GM18861 (cell line): ENCODE data around the gene PRPF19.

Experiments used
- ATAC-seq: cut with Tn5 transposase; IDR thresholded peaks from one replicate; pipeline ENCODE4 v1.9.1; 2021; ENCODE audit not compliant: unreplicated experiment

PRPF19 gene

DNA sequence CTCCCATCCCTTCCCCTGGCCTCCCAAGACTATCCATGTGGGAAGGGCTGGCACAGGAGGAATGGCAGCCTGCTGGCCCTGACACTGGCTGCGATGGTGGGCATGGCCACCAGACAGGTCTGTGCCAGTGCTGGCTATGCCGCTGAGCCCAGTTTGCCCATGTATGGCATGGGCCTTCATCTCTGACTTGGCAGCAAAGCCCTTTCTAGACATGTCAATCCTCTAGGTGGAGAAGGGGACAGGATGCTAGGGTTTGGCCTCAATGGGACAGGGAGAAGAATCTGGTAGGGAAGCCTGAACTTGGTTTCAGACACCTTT lies 30.3 kb downstream of the PRPF19 start:
- ATAC-seq: no peak

DNA sequence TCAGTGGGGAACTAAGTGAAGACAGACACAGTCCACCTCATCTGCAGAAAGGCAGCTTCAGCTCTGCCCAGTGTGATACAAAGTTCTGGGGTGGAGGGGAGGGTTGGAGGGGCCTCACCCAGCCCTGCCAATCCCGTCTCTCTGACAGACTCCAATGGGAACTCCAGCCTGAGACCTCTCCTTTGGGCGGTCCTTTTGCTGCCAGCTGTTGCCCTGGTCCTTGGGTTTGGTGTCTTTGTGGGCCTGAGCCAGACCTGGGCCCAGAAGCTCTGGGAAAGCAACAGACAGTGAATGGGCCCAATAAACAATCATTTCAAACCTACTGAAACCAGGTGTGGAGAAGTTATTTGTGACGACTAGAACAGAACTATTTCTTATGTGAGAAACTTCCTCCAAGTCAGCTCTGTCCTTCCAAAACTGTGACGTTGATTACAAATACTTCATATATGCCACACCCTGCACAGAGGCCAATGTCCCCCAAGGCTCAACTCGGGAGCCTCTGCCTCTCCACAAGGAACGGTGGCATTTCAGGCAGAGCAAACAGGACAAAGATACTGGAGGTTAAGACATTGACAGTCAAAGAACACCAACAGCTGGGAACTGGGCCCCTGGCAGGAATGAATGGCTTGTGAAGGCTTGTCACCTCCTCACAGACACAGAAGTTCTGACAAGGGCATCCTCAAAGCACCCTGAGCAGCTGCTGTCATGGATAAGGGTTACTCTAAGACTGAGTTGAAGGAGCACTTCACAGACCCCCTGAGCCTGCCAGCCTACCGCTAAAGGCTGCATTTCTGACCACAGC lies 30.8 kb downstream of the PRPF19 start:
- no peak for ATAC-seq

DNA sequence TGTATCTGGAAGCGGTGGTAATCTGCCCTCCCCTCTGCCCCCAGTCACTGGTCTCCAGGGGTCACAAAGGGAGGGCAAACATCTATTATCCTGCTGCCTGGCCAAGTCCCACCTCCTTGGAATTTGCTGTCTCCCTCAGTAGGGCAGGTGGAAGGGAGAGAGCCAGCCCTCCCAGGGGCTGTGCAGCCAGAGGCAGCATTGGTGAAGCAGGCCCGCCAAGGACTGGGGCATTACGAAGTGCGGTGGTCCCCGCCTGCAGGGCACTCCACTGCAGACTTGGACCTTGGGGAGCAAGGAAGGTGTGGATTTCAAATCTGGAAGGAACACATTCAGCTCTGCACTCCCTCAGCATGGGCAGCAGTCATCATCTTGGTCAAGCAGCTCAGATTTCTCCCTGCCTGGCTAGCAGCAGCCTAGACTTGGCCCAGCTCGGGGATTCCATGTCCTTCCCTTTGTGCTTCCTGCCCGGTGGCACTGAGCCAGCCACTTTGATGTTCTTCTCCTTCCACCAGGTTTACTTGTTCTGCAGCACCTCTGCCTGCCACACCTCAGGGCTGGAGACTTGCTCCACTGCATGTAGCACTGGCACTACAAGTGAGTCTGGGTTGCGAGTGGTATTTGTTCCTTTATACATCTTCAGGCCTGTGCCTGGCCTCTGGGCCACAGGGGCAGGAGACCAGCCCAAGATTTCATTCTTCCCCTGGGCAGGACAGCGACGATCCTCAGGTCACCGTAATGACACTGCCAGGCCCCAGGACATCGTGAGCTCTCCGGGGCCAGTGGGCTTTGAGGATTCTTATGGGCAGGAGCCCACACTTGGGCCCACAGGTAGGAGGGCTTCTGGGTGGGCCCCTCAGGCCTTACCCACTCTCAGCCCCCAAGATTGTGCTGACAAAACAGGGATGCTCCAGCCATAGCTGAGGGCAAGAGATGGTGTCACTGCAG lies 31.7 kb downstream of the PRPF19 start:
- ATAC-seq: no peak

DNA sequence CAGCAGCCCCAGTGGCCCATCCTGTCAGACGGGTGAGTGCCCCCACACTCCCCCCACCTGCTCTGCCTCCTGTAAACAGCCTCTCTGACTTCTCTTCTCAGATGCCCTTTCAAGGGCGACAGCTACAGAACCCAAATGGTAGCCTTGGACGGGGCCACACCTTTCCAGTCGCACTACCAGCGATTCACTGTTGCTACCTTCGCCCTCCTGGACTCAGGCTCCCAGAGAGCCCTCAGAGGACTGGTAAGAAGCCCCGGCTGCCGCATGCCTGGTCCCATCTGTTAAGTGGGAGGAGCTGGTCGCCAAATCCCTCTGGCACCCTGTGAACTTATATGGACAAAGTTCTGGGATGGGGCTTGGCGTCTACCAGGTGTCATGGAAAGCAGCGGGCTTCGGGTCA lies 32.9 kb downstream of the PRPF19 start:
- ATAC-seq: no peak

DNA sequence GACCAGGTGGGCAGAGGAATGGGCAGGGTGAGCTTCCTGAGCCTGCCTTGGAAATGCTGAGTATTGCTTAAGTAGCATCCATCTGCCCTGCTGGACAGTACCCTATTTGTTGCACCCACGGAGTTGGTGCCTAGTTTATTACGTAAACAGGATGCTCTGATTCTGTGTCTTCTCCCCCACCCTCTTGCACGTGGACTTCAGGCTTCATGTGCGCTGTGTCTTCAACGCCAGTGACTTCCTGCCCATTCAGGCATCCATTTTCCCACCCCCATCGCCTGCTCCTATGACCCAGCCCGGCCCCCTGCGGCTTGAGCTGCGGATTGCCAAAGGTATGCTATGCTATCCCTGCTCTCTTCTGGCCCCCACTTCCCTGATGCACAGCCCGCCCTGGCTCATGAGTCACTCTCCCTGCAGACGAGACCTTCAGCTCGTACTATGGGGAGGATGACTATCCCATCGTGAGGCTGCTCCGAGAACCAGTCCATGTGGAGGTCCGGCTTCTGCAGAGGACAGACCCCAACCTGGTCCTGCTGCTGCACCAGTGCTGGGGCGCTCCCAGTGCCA lies 33.3 kb downstream of the PRPF19 start:
- ATAC-seq: no peak

DNA sequence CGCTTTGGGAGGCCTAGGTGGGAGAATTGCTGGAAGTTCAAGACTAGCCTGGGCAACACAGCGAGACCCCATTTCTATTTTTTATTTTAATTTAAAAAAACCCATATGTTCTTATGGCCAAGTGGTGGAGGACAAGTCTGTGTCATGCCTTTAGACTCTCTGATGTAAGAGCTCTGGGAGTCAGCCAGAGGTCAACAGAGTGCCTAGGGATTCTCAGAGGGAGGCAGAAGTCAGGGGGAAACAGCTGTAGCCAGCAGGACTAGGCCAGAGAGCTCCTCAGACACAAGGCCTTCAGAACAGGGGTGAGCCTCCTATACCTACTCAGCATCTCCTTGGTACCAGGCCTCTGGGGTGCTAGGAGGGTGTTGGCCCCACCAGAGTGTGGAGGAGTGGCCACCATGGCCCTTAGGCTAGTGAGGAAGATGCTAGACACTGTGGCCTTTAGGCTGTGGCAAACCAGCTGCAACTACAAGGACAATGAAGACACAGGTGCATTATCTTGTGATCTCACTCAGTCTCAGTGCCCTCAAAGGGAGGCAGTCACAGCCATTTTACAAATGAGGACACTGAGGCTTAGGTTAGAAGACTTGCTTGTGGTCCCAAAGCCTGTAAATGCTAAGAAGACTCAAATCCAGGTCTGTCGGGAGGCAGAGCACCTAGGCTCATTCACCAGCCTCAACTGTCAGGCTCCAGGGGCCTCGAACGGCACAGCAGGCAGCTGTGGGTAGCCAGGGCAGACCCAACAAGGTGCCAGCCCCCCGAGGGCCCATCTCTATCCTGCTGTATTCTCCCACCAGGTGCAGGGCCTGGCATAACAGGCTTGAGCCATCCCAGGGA lies 34.0 kb downstream of the PRPF19 start:
- ATAC-seq: no peak

DNA sequence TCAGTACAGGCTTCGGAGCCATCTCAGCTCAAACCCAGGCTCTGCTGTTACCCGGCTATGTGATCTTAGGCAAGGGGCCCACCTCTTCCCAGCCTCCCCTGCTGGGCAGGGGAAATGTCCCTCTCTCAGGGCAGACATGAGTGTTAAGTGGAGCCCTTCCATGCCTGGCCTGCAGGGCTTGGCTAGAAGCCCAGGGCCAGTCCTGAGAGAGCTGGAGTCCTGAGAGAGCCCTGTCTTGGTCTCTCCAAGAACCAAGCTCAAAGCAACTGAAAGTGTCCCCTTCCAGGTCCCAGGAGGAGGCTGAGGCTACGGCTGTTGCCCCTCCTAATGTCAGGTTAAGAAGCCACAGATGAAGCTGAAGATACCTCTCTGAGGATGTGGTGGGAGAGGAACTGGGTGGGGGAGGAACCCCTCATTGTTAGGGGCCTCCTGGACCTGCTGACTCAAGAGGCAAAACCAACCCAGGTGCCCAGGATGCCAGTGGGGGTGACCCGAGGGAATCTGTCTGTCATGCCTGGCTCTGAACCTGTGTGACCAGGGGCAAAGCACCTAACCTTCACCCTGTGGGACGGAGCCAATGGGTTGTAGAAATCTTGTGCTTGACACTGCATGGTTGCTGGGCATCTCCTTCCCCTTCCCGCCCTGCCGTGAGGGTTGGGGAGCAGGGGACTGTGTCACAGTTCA lies 34.9 kb downstream of the PRPF19 start:
- no peak for ATAC-seq

DNA sequence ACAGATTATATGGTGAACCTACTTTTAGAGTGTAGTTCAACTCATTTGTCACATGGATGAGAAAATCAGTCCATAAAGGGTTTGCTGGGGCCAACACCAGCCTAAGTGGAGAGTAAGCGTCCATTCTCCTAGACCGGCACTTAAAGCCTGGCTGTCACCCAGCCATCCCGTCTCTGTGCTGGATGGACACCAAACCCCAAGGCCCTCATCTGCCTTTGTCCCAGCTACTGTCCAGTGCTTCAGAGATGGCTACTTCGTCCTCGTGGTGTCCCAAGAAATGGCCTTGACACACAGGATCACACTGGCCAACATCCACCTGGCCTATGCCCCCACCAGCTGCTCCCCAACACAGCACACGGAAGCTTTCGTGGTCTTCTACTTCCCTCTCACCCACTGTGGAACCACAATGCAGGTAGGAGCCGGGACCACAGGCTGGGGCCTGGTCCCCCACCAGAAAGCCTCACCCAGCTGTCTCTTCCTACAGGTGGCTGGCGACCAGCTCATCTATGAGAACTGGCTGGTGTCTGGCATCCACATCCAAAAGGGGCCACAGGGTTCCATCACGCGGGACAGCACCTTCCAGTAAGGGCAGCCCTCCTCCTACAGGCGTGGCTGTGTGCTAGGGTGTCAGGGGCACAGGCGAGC lies 35.5 kb downstream of the PRPF19 start:
- ATAC-seq: no peak

DNA sequence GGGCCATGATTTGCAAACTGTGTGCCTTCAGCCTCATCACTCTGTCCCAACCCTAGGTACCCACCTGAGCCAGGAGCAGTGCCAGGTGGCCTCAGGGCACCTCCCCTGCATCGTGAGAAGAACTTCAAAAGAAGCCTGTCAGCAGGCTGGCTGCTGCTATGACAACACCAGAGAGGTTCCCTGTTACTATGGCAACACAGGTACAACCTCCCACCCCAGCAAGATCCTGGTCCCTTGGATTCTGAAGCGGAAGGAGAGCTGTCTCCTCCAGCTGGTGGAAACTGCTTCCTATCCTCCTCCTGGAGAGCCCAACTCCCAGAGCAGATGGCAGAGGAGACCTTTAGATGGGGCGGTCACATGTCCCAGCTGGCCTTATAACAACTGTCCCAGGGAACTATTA lies 36.1 kb downstream of the PRPF19 start:
- no peak for ATAC-seq

DNA sequence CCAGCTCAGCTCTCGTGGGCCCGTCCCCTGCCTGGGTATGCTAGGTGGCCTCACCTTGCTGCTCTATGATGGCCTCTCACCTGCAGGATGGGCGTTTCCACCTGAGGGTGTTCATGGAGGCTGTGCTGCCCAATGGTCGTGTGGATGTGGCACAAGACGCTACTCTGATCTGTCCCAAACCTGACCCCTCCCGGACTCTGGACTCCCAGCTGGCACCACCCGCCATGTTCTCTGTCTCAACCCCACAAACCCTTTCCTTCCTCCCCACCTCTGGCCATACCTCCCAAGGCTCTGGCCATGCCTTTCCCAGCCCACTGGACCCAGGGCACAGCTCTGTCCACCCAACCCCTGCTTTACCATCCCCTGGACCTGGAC lies 36.9 kb downstream of the PRPF19 start:
- no peak for ATAC-seq

DNA sequence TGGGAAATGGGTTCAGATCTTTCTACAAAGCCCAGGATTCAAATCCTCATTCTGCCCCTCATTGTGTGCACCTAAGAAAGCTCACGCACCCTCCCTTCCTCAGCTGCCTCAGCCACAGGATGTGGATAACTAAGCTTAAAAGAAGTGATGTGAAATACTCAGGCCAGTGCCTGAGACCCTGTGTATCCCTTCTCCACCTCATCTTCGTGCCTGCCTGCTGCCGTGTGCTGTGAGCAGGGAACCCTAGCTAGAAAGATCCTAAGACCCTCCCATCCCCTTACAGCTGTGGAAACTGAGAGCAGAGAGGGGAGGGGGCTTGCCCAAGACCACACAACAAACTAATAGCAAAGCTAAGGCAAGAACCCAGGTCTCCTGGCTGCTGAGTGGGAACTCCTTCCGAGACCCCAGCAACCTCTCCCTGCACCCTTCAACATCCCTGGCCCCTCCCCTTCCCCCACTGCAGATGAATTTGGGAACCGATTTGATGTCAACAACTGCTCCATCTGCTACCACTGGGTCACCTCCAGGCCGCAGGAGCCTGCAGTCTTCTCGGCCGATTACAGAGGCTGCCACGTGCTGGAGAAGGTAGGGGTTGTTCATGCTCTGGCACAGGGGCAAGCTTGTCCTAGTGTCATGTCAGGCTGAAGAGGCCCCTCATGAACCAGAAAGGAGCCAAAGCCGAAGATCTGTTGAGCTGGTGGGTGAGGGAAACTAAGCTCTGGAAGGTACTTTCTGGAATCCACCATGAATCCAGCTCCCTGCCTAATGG lies 37.5 kb downstream of the PRPF19 start:
- no peak for ATAC-seq

DNA sequence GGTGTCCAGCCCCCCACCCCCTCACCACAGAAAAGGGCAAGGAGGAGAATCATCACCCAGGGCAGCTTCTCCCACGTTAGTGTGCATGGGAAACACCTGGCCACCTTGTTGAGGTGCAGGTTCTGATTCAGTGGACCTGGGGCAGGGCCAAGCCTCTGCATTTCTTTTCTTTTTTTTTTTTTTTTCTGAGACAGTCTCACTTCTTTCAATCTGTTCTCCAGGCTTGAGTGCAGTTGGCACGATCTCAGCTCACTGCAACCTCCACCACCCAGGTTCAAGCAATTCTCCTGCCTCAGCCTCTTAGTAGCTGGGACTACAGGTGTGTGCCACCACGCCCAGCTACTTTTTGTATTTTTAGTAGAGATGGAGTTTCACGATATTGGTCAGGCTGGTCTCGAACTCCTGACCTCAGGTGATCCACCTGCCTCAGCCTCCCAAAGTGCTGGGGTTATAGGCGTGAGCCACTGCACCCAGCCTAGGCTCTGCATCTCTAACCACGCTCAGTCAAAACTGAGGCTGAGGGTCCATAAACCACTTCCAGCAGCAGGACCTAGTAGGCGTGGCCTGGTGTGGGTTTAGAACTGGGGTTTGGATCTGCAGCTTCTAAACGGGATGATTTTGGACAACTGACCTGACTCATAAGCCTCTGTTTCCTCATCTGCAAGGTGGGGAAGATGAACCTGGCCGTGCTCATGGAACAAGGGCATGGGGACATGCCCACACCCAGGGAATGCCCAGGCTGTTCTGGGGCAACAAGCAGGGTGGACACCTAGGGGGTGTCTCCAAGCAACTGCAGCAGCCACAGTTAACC lies 38.3 kb downstream of the PRPF19 start:
- no peak for ATAC-seq

DNA sequence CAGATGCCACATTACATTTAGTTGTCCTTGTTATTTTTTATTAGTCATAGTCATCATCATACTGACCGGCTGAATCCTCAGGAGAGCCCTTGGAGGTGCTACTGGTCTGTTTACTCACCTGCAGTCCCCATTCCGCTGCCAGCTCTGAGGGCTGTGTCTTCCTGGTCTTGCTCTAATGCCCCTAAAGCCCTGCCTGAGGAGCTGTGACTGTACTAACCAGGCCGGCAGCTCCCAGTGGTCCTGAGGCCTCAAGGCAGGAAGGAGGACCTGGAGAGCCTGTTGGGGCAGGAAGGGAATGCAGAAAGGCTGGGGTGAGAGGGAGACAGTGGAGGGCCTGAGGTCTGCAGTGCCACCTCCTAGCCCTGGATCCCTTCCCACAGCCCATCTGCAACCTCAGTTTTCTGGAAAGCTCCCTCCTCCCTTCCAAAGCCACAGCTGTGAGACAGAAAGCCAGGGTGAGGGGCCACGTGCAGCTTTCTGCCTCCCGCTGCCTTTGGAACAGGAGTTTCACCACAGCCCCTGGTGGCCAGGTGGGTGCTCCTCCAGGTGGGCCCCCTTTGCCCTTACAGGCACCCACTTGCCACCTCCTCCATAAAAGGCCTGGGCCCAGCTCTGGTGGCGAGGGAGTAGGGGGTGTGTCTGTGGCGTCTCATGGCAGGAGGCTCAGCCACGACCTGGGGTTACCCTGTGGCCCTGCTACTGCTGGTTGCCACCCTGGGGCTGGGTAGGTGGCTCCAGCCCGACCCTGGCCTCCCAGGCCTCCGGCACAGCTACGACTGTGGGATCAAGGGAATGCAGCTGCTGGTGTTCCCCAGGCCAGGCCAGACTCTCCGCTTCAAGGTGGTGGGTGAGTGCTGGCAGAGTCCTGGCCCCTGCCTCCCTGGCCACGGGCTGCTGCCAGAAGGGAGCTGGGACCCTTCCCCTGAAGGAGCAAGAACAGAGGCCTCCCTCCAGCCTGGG lies 39.2 kb downstream of the PRPF19 start, which contains the start of gene ZP1:
ZP1 (plus strand) TSS at position 632 of the 960 bp plus-strand sequence; CDS start at position 652, 20 bp downstream.
- ATAC-seq: no peak

DNA sequence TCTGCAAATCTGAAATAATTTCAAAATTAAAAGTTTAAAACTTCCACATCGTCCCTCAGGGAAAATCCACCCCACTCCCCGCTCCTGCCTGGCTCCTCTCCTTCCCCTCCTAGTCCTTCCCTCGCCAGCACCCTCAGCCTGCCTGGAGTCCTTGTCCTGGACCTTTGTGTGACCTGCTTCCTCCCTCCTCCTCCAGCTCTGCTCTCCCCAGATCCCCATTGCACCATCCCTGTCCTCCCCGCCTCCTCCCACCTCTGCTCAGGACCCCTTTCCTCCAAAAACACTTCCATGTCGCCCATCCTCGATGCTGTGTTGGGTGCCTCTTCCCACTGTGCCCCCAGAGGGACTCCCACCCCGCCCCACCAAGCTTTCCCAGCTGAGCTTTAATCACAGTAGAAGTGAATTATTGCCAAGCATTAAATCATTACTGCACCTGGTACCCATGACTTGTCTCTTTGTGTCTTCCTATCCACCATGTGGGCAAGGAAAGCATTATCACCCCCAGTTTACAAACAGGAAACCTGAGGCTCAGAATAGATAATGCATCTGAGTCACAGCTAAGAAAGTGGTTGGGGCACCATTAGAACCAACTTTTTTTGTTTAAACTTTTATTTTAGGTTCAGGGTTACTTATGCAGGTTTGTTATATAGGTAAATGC lies 41.4 kb downstream of the PRPF19 start:
- no peak for ATAC-seq

DNA sequence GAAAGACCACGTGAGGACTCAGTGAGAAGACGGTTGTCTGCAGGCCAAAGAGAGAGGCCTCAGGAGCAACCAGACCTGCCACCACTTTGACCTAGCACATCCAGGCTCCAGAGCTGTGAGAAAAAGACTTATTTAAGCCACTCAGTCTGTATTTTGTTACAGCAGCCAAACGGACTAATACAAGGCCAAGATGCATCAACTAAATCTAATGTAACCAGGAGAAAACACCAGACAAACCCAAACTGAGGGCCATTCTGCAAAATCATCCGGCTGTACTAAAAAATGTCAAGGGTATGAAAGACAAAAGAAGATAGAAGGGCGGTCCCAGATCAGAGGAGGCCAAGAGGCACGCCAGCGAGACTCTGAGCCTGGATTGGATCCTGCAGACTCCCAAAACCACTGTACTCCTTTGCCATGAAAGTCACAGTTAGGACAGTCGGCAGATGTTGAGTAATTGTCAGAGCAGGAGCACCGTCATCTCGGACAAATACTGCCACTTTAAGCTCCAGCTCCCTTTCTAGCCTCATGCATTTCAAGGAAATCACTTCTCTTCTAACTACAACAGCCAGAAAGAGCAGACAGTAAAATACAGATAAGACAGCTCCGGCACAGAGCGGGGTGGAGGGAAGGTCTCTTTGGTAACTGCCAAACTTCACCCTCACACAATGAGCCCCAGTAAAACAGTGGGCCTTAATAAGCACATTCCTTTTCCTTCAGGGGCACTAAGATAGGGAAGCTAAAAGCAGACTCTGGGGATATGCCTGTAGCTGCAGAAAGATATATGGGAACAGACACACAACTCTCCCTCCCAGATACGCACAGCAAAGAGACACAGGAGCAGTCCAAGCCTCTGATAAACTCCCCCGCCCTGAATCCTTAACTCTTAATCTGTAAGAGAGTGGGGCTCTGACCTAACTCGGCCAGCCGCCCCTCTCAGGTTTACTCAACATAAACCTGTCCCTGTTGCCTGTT lies 42.5 kb downstream of the PRPF19 start:
- ATAC-seq: no peak
